Measurements from ENCODE around the gene HTR4. TPM values are rescaled to one million over a fixed set of nuclear protein-coding genes. Genes with fewer than 3 reads are reported as not detected.
A peak's percentile ranks its signal among the peaks of the same experiment; 100 is the strongest.

The HTR4 gene
- total RNA-seq, 1 donor from 2014 or later = not detected

DNA sequence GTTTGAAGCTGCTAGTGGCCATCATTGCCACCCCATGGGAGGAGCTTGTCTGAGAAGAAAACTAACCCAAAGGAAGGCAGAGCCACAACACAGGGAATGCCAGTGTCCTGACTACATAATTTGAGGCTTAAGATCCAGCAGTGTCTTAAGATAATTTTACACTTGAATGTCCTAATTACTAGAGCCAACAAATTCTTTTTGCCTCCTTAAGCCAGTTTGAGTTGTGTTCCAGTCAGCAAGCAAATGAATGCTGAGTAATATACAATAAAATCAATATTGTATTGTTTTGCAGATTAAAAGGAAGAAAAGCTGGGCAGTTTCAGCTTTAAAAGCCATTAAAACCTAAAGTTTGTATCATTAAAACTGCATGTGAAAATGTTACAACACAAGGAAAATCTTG is 13.9 kb downstream of the HTR4 start:
- H3K27ac Mint-ChIP-seq = no peak overlapping the region
- no peaks in the 10 kb centered on the region for H3K36me3 Mint-ChIP-seq (ENCODE audit: low read depth)
- no peaks in the 10 kb centered on the region for H3K4me1 Mint-ChIP-seq
- H3K27me3 Mint-ChIP-seq = peaks cover 15% of the 10 kb centered on the region
- no peaks in the 10 kb centered on the region for H3K9me3 Mint-ChIP-seq
- H3K4me3 Mint-ChIP-seq = no peak overlapping the region
- intact Hi-C loops (cut with micrococcal nuclease) = no loop called here
- no peak for DNase-seq

DNA sequence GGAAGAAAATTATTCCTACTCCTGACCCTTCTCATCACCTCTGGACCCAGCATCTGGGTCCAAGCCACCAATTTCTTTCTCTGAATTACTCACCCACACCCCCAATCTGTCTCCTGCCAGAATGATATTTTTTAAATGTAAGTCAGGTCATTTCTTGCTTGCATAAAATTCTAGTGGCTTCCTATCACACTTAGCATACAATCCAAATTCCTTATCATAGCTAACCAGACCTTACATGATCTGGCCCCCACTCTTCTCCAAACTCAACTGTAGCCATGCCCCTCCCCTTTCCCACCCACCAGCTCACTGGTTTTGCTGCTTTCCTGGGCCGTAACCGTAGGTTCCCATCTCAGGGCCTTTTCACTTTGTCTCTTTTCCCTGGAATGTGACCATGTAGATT is 15.2 kb downstream of the HTR4 start:
- no peaks in the 10 kb centered on the region for H3K9me3 Mint-ChIP-seq
- DNase-seq = no peak
- no peak overlapping the region for H3K4me3 Mint-ChIP-seq
- no peaks in the 10 kb centered on the region for H3K4me1 Mint-ChIP-seq
- H3K36me3 Mint-ChIP-seq (ENCODE audit: low read depth) = no peaks in the 10 kb centered on the region
- intact Hi-C loops (cut with micrococcal nuclease) = no loop called here
- H3K27ac Mint-ChIP-seq = no peak overlapping the region
- peaks cover 22% of the 10 kb centered on the region for H3K27me3 Mint-ChIP-seq

DNA sequence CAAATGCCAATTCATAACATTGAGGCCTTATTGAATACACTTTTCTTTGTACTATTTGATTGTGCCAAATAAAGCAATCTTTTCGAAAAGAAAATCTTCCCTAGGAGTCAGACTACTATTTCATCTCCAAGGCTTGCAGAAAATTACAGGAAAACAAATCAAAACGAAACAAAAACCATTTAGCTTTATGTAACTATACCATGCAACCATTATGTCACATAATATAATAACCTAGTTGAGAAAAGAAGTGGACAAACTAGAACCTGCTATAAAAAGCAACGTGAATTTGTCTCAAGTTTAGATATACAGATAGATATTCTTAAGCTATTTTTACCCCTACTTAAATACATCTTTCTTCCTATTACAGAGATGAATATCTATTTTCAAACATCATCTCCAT is 18.0 kb downstream of the HTR4 start:
- H3K4me1 Mint-ChIP-seq = no peaks in the 10 kb centered on the region
- no peaks in the 10 kb centered on the region for H3K9me3 Mint-ChIP-seq
- intact Hi-C loops (cut with micrococcal nuclease) = no loop called here
- no peak overlapping the region for H3K4me3 Mint-ChIP-seq
- no peak for DNase-seq
- H3K27ac Mint-ChIP-seq = no peak overlapping the region
- H3K36me3 Mint-ChIP-seq (ENCODE audit: low read depth) = no peaks in the 10 kb centered on the region
- H3K27me3 Mint-ChIP-seq = peaks cover 20% of the 10 kb centered on the region

GRCh38 chr5:148635321-148636083 is 18.8 kb downstream of the HTR4 start:
- H3K27ac Mint-ChIP-seq = no peak overlapping the region
- no peaks in the 10 kb centered on the region for H3K36me3 Mint-ChIP-seq (ENCODE audit: low read depth)
- H3K4me1 Mint-ChIP-seq = no peaks in the 10 kb centered on the region
- intact Hi-C loops (cut with micrococcal nuclease) = no loop called here
- no peak overlapping the region for H3K4me3 Mint-ChIP-seq
- H3K9me3 Mint-ChIP-seq = no peaks in the 10 kb centered on the region
- H3K27me3 Mint-ChIP-seq = peaks cover 25% of the 10 kb centered on the region
- DNase-seq = no peak

DNA sequence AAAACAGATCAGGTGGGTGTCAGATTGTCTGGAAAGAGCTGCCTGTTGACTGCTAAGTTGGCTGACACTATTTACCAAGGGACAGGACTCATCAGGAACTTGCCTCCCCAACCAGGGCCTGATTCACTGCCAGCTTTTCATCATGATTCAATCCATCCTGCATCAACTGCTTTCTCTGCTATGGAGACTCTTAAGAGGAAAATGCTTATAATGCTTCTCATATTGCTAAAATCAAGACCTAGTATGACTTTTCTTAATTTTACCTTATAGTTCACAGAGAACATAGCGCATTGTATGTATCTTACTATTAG is 21.3 kb downstream of the HTR4 start:
- Mint-ChIP-seq H3K36me3 (ENCODE audit: low read depth) (no peaks in the 10 kb centered on the region), H3K9me3 (no peaks in the 10 kb centered on the region)

GRCh38 chr5:148632255-148633066 is 21.9 kb downstream of the HTR4 start:
- Mint-ChIP-seq H3K4me1 (no peaks in the 10 kb centered on the region), H3K4me3 (no peak overlapping the region), H3K27me3 (peaks cover 32% of the 10 kb centered on the region), H3K27ac (no peak overlapping the region), H3K36me3 (ENCODE audit: low read depth) (no peaks in the 10 kb centered on the region), H3K9me3 (no peaks in the 10 kb centered on the region)
- DNase-seq = peak; percentile 46
- intact Hi-C loops (cut with micrococcal nuclease) = no loop called here

More for the DNA sequence above, 21.3 kb downstream of the HTR4 start:
- Mint-ChIP-seq H3K4me3 (no peak overlapping the region), H3K27ac (no peak overlapping the region), H3K4me1 (no peaks in the 10 kb centered on the region), H3K27me3 (peaks cover 32% of the 10 kb centered on the region)
- no peak for DNase-seq
- intact Hi-C loops (cut with micrococcal nuclease) = no loop called here

DNA sequence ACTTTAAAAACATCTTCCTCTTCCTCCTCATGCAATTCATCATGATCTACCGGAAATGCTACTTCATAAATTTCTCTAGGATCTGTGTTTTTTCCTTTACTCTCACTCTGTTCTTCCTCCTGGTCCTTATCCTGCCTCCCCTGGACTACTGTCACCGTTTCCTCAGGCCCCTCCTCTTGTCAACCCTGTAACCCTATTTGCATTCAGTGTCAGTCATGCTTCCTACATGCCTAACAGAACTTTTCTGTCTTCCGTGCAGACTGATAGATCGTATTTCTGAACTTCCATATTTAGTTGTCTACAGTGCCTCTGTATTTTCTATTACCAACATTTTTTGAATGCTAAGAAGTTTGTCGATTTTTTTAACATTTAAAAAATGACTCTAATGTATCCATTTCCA is 27.3 kb downstream of the HTR4 start:
- intact Hi-C loops (cut with micrococcal nuclease) = loop anchor here (10.0 kb wide), 1 partner anchor 928 kb away; the partner anchor contains the start of gene CSNK1A1

GRCh38 chr5:148626081-148626613 is 28.2 kb downstream of the HTR4 start:
- DNase-seq = no peak
- intact Hi-C loops (cut with micrococcal nuclease) = loop anchor here (10.0 kb wide), 1 partner anchor 929 kb away; the partner anchor contains the start of gene CSNK1A1
- H3K4me3 Mint-ChIP-seq = no peak overlapping the region
- H3K27me3 Mint-ChIP-seq = peaks cover 46% of the 10 kb centered on the region
- peaks cover 7% of the 10 kb centered on the region for H3K4me1 Mint-ChIP-seq
- H3K27ac Mint-ChIP-seq = no peak overlapping the region
- H3K9me3 Mint-ChIP-seq = no peaks in the 10 kb centered on the region
- H3K36me3 Mint-ChIP-seq (ENCODE audit: low read depth) = no peaks in the 10 kb centered on the region

More for the DNA sequence above, 27.3 kb downstream of the HTR4 start:
- H3K9me3 Mint-ChIP-seq = no peaks in the 10 kb centered on the region
- no peak for DNase-seq
- peaks cover 46% of the 10 kb centered on the region for H3K27me3 Mint-ChIP-seq
- no peak overlapping the region for H3K27ac Mint-ChIP-seq
- no peaks in the 10 kb centered on the region for H3K36me3 Mint-ChIP-seq (ENCODE audit: low read depth)
- peaks cover 4% of the 10 kb centered on the region for H3K4me1 Mint-ChIP-seq
- H3K4me3 Mint-ChIP-seq = no peak overlapping the region

GRCh38 chr5:148625250-148625649 is 29.1 kb downstream of the HTR4 start:
- Mint-ChIP-seq H3K4me1 (peaks cover 14% of the 10 kb centered on the region), H3K27me3 (peaks cover 43% of the 10 kb centered on the region), H3K27ac (no peak overlapping the region), H3K36me3 (ENCODE audit: low read depth) (no peaks in the 10 kb centered on the region), H3K9me3 (no peaks in the 10 kb centered on the region), H3K4me3 (no peak overlapping the region)
- DNase-seq = no peak
- intact Hi-C loops (cut with micrococcal nuclease) = loop anchor here (10.0 kb wide), 1 partner anchor 930 kb away; the partner anchor contains the start of gene CSNK1A1

GRCh38 chr5:148623741-148624140 is 30.6 kb downstream of the HTR4 start:
- no peak overlapping the region for H3K4me3 Mint-ChIP-seq
- DNase-seq = no peak
- intact Hi-C loops (cut with micrococcal nuclease) = loop anchor here (5.0 to 10.0 kb wide), 4 partner anchors 169 to 931 kb away; partner anchors contain the start of genes CSNK1A1 and FBXO38

GRCh38 chr5:148623101-148623500 is 31.2 kb downstream of the HTR4 start:
- Mint-ChIP-seq H3K36me3 (ENCODE audit: low read depth) (no peaks in the 10 kb centered on the region), H3K9me3 (no peaks in the 10 kb centered on the region), H3K27me3 (peaks cover 42% of the 10 kb centered on the region), H3K4me1 (peaks cover 25% of the 10 kb centered on the region), H3K4me3 (no peak overlapping the region), H3K27ac (no peak overlapping the region)
- no peak for DNase-seq
- intact Hi-C loops (cut with micrococcal nuclease) = loop anchor here (5.0 to 10.0 kb wide), 4 partner anchors 169 to 932 kb away; partner anchors contain the start of genes CSNK1A1 and FBXO38

More at GRCh38 chr5:148623741-148624140, 30.6 kb downstream of the HTR4 start:
- no peaks in the 10 kb centered on the region for H3K9me3 Mint-ChIP-seq
- H3K27me3 Mint-ChIP-seq = peaks cover 40% of the 10 kb centered on the region
- H3K36me3 Mint-ChIP-seq (ENCODE audit: low read depth) = no peaks in the 10 kb centered on the region
- no peak overlapping the region for H3K27ac Mint-ChIP-seq
- peaks cover 25% of the 10 kb centered on the region for H3K4me1 Mint-ChIP-seq

DNA sequence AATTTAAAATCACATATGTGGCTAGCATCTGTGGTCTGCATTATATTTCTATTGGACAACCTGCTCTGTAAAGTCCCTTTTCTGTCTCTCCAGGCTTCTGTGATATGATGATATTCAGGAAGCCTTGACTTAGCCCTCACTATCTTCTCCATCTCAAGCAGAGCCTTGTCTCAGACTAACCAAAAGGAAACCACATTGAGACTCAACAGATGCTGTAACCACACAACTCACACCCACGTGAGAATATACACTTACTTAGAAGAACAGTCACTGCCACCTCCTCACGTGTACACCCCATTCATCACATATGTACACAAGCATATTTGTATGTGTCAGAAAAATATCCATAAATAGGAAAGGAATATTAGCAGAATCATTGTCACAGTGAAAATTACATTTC is 33.6 kb downstream of the HTR4 start:
- peaks cover 36% of the 10 kb centered on the region for H3K27me3 Mint-ChIP-seq
- peak overlapping the region; percentile 10 for H3K4me3 Mint-ChIP-seq

GRCh38 chr5:148620091-148620490 is 34.2 kb downstream of the HTR4 start:
- Mint-ChIP-seq H3K9me3 (no peaks in the 10 kb centered on the region), H3K4me1 (peaks cover 25% of the 10 kb centered on the region), H3K27ac (peak overlapping the region; percentile 32), H3K36me3 (ENCODE audit: low read depth) (no peaks in the 10 kb centered on the region), H3K4me3 (peak overlapping the region; percentile 9), H3K27me3 (peaks cover 36% of the 10 kb centered on the region)
- no peak for DNase-seq
- intact Hi-C loops (cut with micrococcal nuclease) = loop anchor here (2.0 to 10.0 kb wide), 6 partner anchors 89 to 935 kb away; partner anchors contain the start of genes CSNK1A1 and FBXO38

More for the DNA sequence above, 33.6 kb downstream of the HTR4 start:
- no peaks in the 10 kb centered on the region for H3K9me3 Mint-ChIP-seq
- peaks cover 25% of the 10 kb centered on the region for H3K4me1 Mint-ChIP-seq
- intact Hi-C loops (cut with micrococcal nuclease) = loop anchor here (2.0 to 10.0 kb wide), 6 partner anchors 88 to 934 kb away; partner anchors contain the start of genes CSNK1A1 and FBXO38
- H3K36me3 Mint-ChIP-seq (ENCODE audit: low read depth) = no peaks in the 10 kb centered on the region
- DNase-seq = peak; percentile 81
- peak overlapping the region; percentile 55 for H3K27ac Mint-ChIP-seq

Measured in activated CD4-positive, alpha-beta T cell treated with anti-CD3 and anti-CD28 coated beads, Interleukin-2, amount 10 ng/mL, durations not matched to agents 24 days and 14 days (primary cell).